ENCODE results near the gene ZNF785.
"Not testable (repeated sequence)": the region's sequence is repeated elsewhere in the genome, so short reads cannot be mapped to it uniquely, and the experiment has no call there.

ZNF785 gene

GRCh38 chr16:30543067-30543466 lies 42.4 kb downstream of the ZNF785 start:
- Mint-ChIP-seq H3K27ac (no peak overlapping the region), H3K9me3 (no peaks in the 10 kb centered on the region), H3K36me3 (ENCODE audit: low read depth) (peaks cover 2% of the 10 kb centered on the region), H3K27me3 (no peaks in the 10 kb centered on the region), H3K4me3 (no peak overlapping the region), H3K4me1 (ENCODE audit: low read depth) (peaks cover 2% of the 10 kb centered on the region)

- Mint-ChIP-seq H3K27me3 (no peaks in the 10 kb centered on the region), H3K9me3 (no peaks in the 10 kb centered on the region), H3K4me3 (no peak overlapping the region), H3K36me3 (ENCODE audit: low read depth) (peaks cover 13% of the 10 kb centered on the region), H3K4me1 (ENCODE audit: low read depth) (peaks cover 13% of the 10 kb centered on the region), H3K27ac (no peak overlapping the region)
Measured at GRCh38 chr16:30541502-30542329, 43.8 kb downstream of the ZNF785 start.

- peaks cover 20% of the 10 kb centered on the region for H3K4me1 Mint-ChIP-seq (ENCODE audit: low read depth)
- H3K27me3 Mint-ChIP-seq, H3K9me3 Mint-ChIP-seq, H3K4me3 Mint-ChIP-seq, H3K27ac Mint-ChIP-seq: not testable (repeated sequence)
- H3K36me3 Mint-ChIP-seq (ENCODE audit: low read depth): peaks cover 20% of the 10 kb centered on the region
Measured at GRCh38 chr16:30540916-30541464, 44.5 kb downstream of the ZNF785 start.

- H3K27me3 Mint-ChIP-seq, H3K27ac Mint-ChIP-seq: not testable (repeated sequence)
- peaks cover 27% of the 10 kb centered on the region for H3K36me3 Mint-ChIP-seq (ENCODE audit: low read depth)
Measured at GRCh38 chr16:30539986-30540526, 45.4 kb downstream of the ZNF785 start.

GRCh38 chr16:30539000-30539964 lies 46.2 kb downstream of the ZNF785 start:
- Mint-ChIP-seq H3K4me3 (no peak overlapping the region), H3K27ac (no peak overlapping the region), H3K4me1 (ENCODE audit: low read depth) (peaks cover 29% of the 10 kb centered on the region), H3K9me3 (no peaks in the 10 kb centered on the region), H3K36me3 (ENCODE audit: low read depth) (peaks cover 28% of the 10 kb centered on the region), H3K27me3 (no peaks in the 10 kb centered on the region)

More at GRCh38 chr16:30539986-30540526, 45.4 kb downstream of the ZNF785 start:
- not testable (repeated sequence) for H3K9me3 Mint-ChIP-seq, H3K4me3 Mint-ChIP-seq
- H3K4me1 Mint-ChIP-seq (ENCODE audit: low read depth): peaks cover 29% of the 10 kb centered on the region

GRCh38 chr16:30536391-30537024 lies 49.0 kb downstream of the ZNF785 start:
- not testable (repeated sequence) for H3K27me3 Mint-ChIP-seq, H3K9me3 Mint-ChIP-seq
- H3K36me3 Mint-ChIP-seq (ENCODE audit: low read depth): peaks cover 35% of the 10 kb centered on the region
- peak overlapping the region; percentile 98 for H3K4me3 Mint-ChIP-seq
- H3K4me1 Mint-ChIP-seq (ENCODE audit: low read depth): peaks cover 39% of the 10 kb centered on the region
- peak overlapping the region; percentile 100 for H3K27ac Mint-ChIP-seq

- H3K27ac Mint-ChIP-seq: peak overlapping the region; percentile 100
- H3K4me3 Mint-ChIP-seq: peak overlapping the region; percentile 98
- H3K9me3 Mint-ChIP-seq: no peaks in the 10 kb centered on the region
- no peaks in the 10 kb centered on the region for H3K27me3 Mint-ChIP-seq
- H3K4me1 Mint-ChIP-seq (ENCODE audit: low read depth): peaks cover 41% of the 10 kb centered on the region
- peaks cover 42% of the 10 kb centered on the region for H3K36me3 Mint-ChIP-seq (ENCODE audit: low read depth)
Measured at GRCh38 chr16:30535777-30536190, 49.7 kb downstream of the ZNF785 start.

- peaks cover 45% of the 10 kb centered on the region for H3K4me1 Mint-ChIP-seq (ENCODE audit: low read depth)
- peak overlapping the region; percentile 98 for H3K4me3 Mint-ChIP-seq
- H3K27me3 Mint-ChIP-seq: no peaks in the 10 kb centered on the region
- peaks cover 45% of the 10 kb centered on the region for H3K36me3 Mint-ChIP-seq (ENCODE audit: low read depth)
- H3K9me3 Mint-ChIP-seq: no peaks in the 10 kb centered on the region
- H3K27ac Mint-ChIP-seq: peak overlapping the region; percentile 100
Measured at GRCh38 chr16:30535106-30535776, 50.3 kb downstream of the ZNF785 start.

- no peaks in the 10 kb centered on the region for H3K27me3 Mint-ChIP-seq
- peak within 1 kb of the TSS; percentile 100 for H3K27ac Mint-ChIP-seq
- peaks cover 50% of the 10 kb centered on the region for H3K4me1 Mint-ChIP-seq (ENCODE audit: low read depth)
- H3K9me3 Mint-ChIP-seq: no peaks in the 10 kb centered on the region
- peak within 1 kb of the TSS; percentile 98 for H3K4me3 Mint-ChIP-seq
- H3K36me3 Mint-ChIP-seq (ENCODE audit: low read depth): peaks cover 45% of the 10 kb centered on the region
Measured at GRCh38 chr16:30534368-30535105, 51.0 kb downstream of the ZNF785 start, which contains the start of gene ZNF747. TSS of gene ZNF747 (minus strand) at chr16:30534858. CDS start at chr16:30534679, 179 bp downstream.

- H3K36me3 Mint-ChIP-seq (ENCODE audit: low read depth): peaks cover 45% of the 10 kb centered on the region
- H3K27ac Mint-ChIP-seq: peak overlapping the region; percentile 91
- H3K27me3 Mint-ChIP-seq: no peaks in the 10 kb centered on the region
- H3K4me1 Mint-ChIP-seq (ENCODE audit: low read depth): peaks cover 54% of the 10 kb centered on the region
- peak overlapping the region; percentile 98 for H3K4me3 Mint-ChIP-seq
- H3K9me3 Mint-ChIP-seq: no peaks in the 10 kb centered on the region
Measured at GRCh38 chr16:30533748-30534367, 51.6 kb downstream of the ZNF785 start.

- Mint-ChIP-seq H3K4me3 (peak overlapping the region; percentile 98), H3K27ac (peak overlapping the region; percentile 91), H3K9me3 (no peaks in the 10 kb centered on the region), H3K36me3 (ENCODE audit: low read depth) (peaks cover 44% of the 10 kb centered on the region), H3K27me3 (no peaks in the 10 kb centered on the region), H3K4me1 (ENCODE audit: low read depth) (peaks cover 57% of the 10 kb centered on the region)
Measured at GRCh38 chr16:30533146-30533522, 52.4 kb downstream of the ZNF785 start.

GRCh38 chr16:30532285-30533145 lies 53.0 kb downstream of the ZNF785 start:
- H3K4me3 Mint-ChIP-seq: no peak overlapping the region
- H3K27me3 Mint-ChIP-seq: no peaks in the 10 kb centered on the region
- no peaks in the 10 kb centered on the region for H3K9me3 Mint-ChIP-seq
- peaks cover 57% of the 10 kb centered on the region for H3K4me1 Mint-ChIP-seq (ENCODE audit: low read depth)
- H3K36me3 Mint-ChIP-seq (ENCODE audit: low read depth): peaks cover 38% of the 10 kb centered on the region
- peak overlapping the region; percentile 91 for H3K27ac Mint-ChIP-seq
